ENCODE results near the gene WTAP.
A peak's percentile ranks its signal among the peaks of the same experiment; 100 is the strongest.
"Not testable (repeated sequence)": the region's sequence is repeated elsewhere in the genome, so short reads cannot be mapped to it uniquely, and the experiment has no call there.

The WTAP gene

GRCh38 chr6:159729598-159730331, 2.5 kb downstream of the WTAP start:
- no peak for DNase-seq (ENCODE audit: low spot score)

DNA sequence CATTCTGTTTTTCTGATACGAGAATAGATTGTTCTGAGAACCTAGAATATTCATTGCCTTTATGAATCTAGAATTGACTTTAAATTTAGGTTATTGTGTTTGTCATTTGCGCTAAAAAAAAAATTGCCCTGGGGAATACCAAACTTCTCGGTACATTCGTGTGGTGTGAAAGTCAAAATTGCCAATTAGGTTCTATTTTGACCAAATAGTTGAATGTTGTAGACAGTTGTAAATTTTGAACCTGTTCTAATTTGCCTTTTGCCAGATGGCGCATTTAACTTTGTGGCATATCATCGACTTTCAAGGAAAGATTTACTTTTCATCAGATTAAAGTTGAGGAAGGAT, 3.0 kb downstream of the WTAP start:
- DNase-seq (ENCODE audit: low spot score) = no peak

DNA sequence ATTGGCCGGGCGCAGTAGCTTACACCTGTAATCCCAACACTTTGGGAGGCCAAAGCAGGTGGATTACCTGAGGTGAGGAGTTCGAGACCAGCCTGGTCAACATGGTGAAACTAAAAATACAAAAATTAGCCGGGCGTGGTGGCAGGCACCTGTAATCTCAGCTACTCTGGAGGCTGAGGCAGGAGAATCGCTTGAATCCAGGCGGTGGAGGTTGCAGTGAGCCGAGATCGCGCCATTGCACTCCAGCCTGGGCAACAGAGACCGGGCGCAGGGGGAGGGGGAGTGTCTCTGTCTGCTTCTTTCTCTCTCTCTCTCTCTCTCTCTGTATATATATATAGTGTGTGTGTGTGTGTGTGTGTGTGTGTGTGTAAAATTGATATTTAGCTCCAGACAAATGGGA, 5.2 kb downstream of the WTAP start:
- DNase-seq (ENCODE audit: low spot score) = not testable (repeated sequence)

DNA sequence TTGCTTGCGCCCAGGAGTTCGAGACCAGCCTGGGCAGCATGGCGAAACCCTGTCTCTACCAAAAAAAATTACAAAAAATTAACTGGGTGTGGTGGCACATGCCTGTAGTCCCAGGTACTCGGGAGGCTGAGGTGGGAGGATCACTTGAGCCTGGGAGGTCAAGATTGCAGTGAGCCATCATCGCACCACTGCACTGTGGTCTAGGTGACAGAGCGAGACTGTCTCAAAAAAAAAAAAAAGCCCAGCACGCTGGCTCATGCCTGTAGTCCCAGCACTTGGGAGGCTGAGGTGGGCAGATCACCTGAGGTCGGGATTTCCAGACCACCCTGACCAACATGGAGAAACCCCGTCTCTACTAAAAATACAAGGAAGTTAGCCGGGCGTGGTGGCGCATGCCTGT, 6.1 kb downstream of the WTAP start:
- not testable (repeated sequence) for DNase-seq (ENCODE audit: low spot score)

DNA sequence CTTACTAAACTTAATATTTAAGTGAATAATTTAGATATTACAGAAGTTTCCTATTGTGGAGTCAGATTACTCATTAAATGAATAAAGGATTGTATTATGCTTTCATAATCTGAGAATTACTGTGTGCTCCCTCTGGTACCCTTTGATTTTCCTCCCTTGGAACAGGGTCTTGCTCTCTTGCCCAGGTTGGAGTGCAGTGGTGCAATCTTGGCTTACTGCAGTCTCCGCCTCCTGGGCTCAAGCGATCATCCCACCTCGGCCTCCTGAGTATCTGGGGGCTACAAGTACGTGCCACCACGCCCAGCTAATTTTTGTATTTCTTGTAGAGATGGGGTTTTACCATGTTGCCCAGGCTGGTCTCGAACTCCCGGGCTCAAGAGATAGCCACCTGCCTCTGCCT, 9.6 kb downstream of the WTAP start:
- no peak for DNase-seq (ENCODE audit: low spot score)

- no peak for DNase-seq (ENCODE audit: low spot score)
Observed at GRCh38 chr6:159739341-159739740, 12.0 kb downstream of the WTAP start.

- DNase-seq (ENCODE audit: low spot score) = no peak
Observed at GRCh38 chr6:159742165-159742564, 14.9 kb downstream of the WTAP start.

DNA sequence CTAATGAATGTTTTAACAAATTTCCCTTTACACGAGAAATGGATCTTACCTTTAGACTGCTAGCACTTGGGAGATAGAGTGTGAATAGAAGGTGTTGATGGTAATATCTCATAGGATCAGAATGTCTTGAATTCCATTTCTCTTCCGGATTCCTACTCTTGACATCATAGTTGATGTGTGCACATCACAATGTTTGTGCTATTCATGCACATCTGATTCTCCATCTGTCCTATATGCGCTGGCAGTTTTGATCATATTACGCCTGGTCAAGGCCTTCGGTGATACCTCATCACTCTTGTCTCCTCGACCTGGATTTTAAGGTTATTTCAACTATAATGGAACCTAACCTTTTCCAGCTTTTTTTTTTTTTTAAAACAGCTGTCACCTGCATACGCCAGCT, 17.8 kb downstream of the WTAP start:
- no peak for DNase-seq (ENCODE audit: low spot score)

DNA sequence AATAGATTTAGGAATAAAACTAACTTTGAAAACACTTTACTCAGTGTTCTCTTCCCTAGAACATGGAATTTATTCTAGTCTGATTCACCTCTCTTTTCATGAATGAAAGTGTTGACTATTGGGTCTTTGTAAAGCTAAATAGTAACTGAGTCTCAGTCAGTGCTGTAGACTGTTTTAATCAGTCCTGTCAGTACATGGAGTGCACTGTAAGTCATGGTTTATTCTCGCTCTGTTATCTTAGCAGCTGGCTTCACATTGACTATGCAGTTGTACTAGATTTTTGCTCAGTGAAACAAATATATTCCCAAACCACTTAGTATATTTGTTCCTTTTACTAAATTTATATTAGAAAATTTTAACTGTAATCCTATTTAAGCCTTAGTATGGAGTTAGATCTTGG, 19.5 kb downstream of the WTAP start:
- DNase-seq (ENCODE audit: low spot score) = no peak

DNA sequence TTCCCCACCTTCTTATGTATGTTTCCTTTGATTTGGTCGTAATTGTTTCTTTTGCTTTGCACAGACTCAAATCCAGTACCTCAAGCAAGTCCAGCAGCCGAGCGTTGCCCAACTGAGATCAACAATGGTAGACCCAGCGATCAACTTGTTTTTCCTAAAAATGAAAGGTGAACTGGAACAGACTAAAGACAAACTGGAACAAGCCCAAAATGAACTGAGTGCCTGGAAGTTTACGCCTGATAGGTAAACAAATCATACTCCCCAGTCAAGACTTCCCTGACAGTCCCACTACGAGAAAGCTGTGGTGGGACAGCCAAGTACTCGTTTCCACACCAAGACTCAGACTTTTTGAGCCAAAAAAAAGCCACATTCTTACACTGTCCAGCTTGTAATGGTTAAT, 20.8 kb downstream of the WTAP start:
- DNase-seq (ENCODE audit: low spot score) = not testable (repeated sequence)

DNA sequence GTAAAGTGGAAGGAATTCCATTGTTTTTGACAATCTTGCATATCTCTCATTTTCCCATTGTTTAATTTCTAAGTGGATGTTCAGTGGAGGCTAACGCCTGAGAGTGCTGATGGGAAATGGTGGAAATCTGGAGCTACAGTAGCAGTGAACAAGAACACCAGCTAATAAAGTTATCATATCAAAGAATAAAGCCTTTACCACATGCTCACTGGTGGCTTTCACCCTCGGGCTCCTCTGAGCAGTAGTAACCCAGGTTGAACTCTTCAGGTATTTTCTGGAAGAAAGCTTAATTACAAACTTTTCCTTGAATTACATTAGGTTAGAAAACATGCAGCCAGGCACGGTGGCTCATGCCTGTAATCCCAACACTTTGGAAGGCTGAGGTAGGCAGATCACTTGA, 24.1 kb downstream of the WTAP start:
- DNase-seq (ENCODE audit: low spot score) = no peak

DNA sequence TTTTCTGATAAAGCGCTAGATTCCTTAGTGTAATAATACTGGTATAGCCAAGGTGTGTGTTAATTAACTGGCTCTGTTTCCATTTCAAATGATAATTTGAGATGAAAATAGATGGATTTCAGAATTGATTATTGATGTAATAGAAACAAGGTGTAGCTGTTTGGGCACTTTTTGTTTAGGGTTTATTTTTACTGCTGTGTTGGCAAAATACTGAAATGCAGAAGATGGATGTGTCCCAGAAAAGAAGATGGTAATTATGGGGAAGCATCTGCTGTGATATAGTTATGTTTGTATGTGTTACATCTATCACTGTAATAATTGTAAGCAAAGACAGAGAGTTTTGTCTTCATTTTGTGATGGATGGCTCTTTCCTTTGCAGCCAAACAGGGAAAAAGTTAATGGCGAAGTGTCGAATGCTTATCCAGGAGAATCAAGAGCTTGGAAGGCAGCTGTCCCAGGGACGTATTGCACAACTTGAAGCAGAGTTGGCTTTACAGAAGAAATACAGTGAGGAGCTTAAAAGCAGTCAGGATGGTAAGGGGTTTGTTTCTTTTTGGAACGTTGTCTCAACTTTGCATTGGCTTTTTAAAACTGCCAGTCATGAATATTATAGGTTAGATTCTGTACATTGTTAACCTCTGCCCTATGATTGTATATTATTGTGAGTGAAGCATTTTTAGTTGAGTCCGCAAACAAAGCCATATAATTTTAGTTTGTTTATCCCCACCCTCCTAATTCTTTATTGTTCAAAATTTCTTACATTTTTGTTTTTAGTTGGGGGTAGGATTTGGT, 26.0 kb downstream of the WTAP start:
- DNase-seq (ENCODE audit: low spot score) = no peak

GRCh38 chr6:159754401-159754800, 27.1 kb downstream of the WTAP start:
- DNase-seq (ENCODE audit: low spot score) = no peak

DNA sequence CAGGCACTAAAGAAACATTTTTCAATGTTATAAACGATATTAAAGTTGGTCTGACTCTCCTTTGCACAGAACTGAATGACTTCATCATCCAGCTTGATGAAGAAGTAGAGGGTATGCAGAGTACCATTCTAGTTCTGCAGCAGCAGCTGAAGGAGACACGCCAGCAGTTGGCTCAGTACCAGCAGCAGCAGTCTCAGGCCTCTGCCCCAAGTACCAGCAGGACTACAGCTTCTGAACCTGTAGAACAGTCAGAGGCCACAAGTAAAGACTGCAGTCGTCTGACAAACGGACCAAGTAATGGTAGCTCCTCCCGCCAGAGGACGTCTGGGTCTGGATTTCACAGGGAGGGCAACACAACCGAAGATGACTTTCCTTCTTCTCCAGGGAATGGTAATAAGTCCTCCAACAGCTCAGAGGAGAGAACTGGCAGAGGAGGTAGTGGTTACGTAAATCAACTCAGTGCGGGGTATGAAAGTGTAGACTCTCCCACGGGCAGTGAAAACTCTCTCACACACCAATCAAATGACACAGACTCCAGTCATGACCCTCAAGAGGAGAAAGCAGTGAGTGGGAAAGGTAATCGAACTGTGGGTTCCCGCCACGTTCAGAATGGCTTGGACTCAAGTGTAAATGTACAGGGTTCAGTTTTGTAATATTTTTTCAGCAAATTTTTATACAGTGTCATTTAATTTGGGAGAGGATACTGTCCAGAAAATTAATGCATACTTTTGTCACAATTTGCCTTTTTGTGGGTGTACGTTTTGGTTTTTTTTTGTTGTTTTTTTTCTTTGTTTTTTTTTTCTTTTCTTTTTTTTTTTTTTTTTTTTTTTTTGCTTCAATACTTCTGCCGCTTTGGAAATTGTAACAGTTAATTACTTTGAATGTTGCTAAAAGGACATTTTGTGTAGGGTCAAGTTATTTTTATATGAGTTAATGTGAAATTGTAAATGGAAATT, 27.9 kb downstream of the WTAP start:
- DNase-seq (ENCODE audit: low spot score) = no peak

DNA sequence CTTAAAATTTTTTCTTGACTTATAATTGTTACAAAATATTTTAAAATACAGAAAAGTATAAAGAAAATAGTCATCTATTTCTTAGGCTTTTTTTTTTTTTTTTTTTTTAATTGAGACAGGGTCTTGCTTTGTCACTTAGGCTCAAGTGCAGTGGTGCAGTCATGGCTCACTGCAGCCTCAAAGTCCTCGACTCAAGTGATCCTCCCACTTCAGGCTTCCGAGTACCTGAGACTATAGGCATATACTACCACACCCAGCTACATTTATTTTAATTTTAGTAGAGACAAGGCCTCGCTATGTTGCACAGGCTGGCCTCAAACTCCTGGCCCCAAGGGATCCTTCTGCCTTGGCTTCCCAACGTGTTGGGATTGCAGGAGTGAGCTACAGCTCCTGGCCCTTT, 29.2 kb downstream of the WTAP start:
- no peak for DNase-seq (ENCODE audit: low spot score)

DNA sequence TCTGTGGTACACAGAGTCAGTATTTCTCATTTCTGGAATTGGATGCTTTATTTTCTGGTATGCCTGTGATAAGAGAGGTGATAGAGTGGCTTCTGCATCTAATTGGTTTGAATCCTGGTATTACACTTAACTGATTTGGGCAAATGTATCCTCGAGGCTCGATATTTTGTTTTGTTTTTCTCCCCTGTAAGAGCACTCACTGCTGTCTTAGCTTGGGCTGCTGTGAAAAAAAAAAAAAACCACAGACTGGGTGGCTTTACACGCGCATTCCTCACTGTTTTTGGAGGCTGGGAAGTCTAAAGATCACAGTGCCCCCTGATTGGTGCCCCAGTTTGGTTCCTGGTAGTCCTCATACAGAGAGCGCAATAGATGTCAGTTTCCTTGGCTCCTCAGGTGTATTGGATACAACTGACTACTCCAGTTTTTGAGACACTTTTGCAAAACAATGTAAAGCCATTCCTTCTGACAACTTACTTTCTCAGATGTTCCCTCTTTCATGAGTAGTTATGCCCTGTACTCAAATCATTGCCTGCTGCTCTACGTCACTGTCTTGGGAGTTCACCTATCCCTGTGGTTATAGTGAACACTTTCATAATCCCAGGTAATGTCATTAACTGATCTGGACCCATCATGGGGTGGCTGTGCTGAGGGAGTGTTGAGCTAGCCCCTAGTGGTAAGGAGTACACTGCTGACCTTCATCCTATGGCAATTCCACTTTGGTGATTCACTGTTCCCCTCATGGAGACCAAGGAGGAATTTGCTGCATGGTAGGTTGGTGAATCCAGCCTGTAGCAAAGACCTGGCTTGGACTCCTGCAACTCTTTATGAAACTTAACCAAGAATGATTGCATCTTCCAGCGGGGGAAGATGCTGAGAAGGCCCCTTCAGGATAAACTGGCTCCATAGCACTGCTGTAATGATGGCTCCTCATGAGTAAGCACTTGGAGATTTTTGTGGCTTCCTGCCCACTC, 31.0 kb downstream of the WTAP start:
- no peak for DNase-seq (ENCODE audit: low spot score)

- no peak for DNase-seq (ENCODE audit: low spot score)
Observed at GRCh38 chr6:159759645-159760044, 32.3 kb downstream of the WTAP start.

DNA sequence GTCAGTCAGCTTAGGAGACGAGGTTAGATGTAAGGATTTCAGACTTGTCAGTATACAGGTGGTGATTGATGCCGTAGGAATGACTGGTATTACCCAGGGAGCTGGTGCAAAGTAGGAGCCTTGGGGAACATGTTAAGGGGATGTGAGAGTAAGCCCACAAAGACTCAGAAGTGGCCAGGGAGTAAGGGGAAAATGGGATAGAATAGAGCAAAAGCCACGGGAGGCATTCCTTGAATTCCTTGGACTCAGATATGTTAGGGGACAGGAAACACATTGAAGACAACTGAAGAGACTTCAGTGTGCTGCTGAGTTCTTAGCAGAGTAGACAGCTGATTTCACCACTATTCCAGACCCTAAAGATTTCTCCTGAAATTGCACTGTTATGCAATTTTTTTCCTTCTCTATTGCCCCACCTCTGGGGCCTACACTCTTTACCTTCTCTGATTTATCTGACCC, 33.3 kb downstream of the WTAP start:
- DNase-seq (ENCODE audit: low spot score) = peak; percentile 7

DNA sequence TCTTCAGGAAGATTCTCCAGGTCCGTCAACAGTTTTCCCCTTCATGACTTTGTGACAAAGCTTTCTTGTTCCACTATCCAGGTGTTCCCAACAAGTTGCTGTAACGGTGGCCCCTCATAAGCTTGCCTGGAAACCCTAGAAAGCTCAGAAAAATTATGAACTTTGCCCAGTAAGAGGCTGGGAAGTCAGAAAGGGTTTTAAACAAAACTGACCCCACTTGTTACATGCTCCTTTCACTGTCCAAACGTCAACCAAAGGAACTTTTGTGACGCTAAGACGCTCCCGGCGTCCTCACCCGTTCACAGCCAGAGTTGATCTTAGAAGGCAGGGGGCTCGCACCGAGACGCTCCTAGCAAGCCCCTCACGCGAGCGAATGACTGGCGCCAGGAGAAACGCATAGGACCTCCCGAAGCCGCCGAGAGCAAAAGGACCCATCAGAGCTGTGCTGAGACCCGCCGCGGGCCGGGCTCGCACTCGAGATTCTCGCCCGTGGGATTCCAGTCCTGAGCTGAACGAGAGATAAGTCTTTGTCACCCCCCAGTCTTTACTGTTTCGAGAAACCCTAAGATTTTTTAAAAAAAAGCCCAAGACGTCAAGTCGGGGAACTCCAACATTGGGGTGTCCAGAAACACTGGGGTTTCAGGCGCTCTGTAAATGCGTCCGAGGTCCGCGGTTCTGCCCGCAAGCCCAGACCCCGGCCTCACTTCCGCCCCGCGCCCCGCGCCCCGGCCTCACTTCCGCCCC, 34.0 kb downstream of the WTAP start:
- no peak for DNase-seq (ENCODE audit: low spot score)

GRCh38 chr6:159761873-159762680, 34.8 kb downstream of the WTAP start, which contains the start of gene ACAT2:
ACAT2 (plus strand) TSS chr6:159762045; CDS start chr6:159762088, 43 bp downstream.
- peak; percentile 71 for DNase-seq (ENCODE audit: low spot score)

All from COLO829 (cell line).